Upper lobe of left lung (tissue), 4 donors: ENCODE measurements around the gene RPS6KA3.

Experiments
- CTCF ChIP-seq, 6 experiments: fragments of 450-650 bp in 4 of 6; fragments of 200-600 bp in 2 of 6; sonication (generic) in 2 of 6; IDR thresholded peaks; one replicate each; pipeline ENCODE4 v1.5.1; 2016 to 2019; ENCODE audit warnings: antibody characterized with exemption in 6 of 6
- EP300 ChIP-seq, 4 donors: sonication (generic); formaldehyde crosslinking; IDR thresholded peaks; one replicate each; pipeline ENCODE4 v1.5.1; 2017; ENCODE audit warnings: antibody characterized with exemption in 4 of 4, control low read depth in 2 of 4
- POLR2A ChIP-seq, 4 donors: fragments of 450-650 bp; IDR thresholded peaks; one replicate each; pipeline ENCODE4 v1.5.1; 2016 to 2017; ENCODE audit warnings: antibody characterized with exemption in 4 of 4, mild to moderate bottlenecking in 2 of 4

GRCh38 chrX:20218836-20219505 is 47.7 kb downstream of the RPS6KA3 start:
- TF ChIP-seq POLR2A (IDR thresholded peaks at IDR 0.05) (no peak), CTCF (IDR thresholded peaks at IDR 0.05) (no peak), EP300 (IDR thresholded peaks at IDR 0.05) (no peak)
